Lower leg skin (tissue), 3 donors: Measurements from ENCODE around the gene GLT1D1.

Experiments
- CTCF ChIP-seq, 3 donors: fragments of 450-650 bp; IDR thresholded peaks; one replicate each; pipeline ENCODE4 v1.5.1; 2016; ENCODE audit warnings: antibody characterized with exemption in 3 of 3, mild to moderate bottlenecking in 3 of 3, moderate library complexity in 2 of 3
- POLR2A ChIP-seq, 2 donors: fragments of 450-650 bp; IDR thresholded peaks; one replicate each; pipeline ENCODE4 v1.6.1; 2016 to 2017; ENCODE audit warnings: antibody characterized with exemption in 2 of 2, mild to moderate bottlenecking in 1 of 2, moderate library complexity in 1 of 2

DNA sequence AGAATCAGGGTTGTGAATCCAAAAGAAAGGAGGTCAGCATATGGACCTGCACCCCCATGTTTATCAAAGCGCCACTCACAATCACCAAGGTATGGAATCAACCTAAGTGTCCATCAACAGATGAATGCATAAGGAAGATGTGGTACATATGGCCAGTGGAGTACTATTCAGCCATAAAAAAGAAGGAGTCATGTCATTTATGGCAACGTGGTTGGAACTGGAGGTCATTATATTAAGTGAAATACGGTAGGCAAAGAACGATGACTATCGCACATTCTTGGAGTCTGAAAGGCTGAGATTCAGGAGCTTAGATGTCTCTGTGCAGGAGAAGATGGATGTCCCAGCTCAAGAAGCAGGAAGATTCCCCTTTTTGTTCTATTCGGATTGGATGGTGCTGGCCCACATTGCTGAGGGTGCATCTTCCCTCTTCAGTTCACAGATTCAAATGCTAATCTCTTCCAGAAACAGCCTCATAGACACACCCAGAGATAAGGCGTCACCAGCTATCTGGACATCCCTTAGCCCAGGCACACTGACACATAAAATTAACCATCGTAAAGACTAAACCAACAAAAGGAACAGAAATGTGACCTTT lies 108.1 kb downstream of the GLT1D1 start:
- TF ChIP-seq CTCF (IDR thresholded peaks at IDR 0.05): no peak
- TF ChIP-seq POLR2A (IDR thresholded peaks at IDR 0.05): no peak
